Activated CD4-positive, alpha-beta T cell treated with anti-CD3 and anti-CD28 coated beads, Interleukin-2, amount 50 U/mL, for 1 hour (primary cell): Measurements from ENCODE around the gene MT1X.
"Not testable (repeated sequence)": the region's sequence is repeated elsewhere in the genome, so short reads cannot be mapped to it uniquely, and the experiment has no call there.

ENCODE experiments used
- DNase-seq: peaks from one replicate; pipeline ENCODE4 v3.0.0-alpha.2; 2020

Gene MT1X

DNA sequence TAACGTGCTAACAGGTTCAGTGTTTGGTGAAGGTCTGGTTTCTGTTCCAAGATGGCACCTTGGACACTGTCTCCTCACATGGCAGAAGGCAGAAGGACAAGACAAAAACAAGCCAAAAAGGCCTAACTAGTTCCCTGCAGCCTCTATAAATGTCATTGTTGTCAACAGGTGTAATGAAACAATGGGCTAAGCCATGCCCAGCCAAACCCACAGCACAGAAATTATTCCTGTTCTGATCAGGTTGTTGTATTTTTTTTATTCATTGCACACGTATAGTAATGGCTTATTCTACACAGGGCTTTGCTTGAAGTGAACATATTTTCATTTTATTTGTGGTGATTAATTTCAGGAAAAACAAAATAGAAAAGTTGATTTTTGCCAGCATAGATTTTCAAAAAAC lies 31.5 kb downstream of the MT1X start:
- DNase-seq, result no peak

DNA sequence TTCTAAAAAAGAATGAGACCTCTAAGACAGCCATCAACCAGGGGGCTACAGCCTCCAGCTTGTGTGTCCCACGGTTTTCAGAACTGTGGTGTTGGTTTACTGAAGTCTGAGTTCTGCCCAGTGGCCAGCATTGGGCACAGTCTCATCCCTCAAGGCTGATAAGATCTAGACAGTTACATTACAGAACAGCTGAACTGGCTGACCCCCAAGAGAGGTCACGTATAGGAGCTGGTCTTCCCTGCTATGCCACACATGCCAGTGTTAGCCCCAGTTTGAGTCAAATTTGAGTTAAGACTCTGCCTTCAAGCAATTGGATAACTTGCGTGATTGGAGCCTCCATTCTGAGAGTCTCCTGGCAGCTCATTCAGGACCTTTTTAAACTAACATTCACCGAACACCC lies 32.9 kb downstream of the MT1X start:
- no peak for DNase-seq

DNA sequence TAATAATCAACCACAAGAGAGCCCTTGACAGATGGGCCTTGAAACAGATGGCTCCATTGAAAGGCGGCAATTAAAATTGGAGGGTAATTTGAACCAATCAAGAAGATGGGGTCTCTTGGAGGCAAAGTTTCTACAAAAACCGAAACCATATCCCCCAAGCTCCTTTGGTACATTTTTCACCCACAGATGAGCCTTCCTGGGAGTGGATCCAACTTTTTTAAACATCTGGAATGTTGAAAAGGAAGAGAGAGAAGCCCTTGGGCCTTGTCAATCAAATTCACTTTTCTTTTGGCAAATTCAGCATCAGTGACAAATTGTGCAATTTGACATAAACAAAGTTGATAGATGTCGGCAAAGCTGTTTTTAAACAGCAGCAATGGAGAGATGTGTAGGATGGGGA lies 34.5 kb downstream of the MT1X start:
- no peak for DNase-seq

DNA sequence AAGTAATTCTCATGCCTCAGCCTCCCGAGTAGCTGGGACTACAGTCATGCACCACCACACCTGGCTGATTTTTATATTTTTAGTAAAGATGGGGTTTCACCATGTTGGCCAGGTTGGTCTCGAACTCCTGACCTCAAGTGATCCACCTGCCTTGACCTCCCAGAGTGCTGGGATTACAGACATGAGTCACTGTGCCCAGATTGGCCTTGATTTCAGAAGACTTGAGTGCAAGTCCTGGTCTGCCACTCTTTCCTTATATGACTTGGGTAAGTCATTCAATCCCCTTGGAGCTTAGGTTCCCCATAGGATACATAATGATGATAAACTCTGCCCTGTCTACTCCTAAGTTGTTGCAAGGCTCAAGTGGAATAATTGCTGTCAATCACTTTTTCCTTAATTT lies 35.3 kb downstream of the MT1X start:
- DNase-seq, result not testable (repeated sequence)

DNA sequence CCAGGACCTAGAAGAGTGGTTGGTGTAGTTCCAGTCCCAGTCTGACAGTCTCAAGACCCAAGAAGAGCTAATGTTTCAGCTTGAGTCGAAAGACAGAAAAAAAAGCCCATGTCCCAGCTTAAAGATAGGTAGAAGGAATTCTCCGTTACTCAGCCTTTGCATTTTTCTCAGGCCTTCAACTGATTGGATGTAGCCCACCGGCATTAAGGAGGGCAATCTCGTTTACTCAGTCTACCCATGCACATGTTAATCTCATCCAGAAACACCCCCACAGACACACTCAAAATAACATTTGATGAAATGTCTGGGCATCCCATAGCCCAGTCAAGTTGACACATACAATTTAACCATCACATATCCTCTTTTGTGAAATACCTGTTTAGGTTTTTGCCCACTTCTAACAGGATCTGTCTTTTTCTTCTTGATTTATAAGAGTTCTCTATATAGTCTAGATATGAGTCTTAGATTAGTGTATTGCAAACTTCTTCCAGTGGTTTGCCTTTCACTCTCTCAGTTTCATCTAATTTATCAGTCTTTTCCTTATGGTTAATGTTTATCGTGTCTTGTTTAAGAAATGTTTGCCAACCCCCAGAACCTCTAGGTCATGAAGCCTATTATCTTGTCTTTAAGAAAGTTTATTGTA lies 40.1 kb downstream of the MT1X start:
- DNase-seq, result no peak

DNA sequence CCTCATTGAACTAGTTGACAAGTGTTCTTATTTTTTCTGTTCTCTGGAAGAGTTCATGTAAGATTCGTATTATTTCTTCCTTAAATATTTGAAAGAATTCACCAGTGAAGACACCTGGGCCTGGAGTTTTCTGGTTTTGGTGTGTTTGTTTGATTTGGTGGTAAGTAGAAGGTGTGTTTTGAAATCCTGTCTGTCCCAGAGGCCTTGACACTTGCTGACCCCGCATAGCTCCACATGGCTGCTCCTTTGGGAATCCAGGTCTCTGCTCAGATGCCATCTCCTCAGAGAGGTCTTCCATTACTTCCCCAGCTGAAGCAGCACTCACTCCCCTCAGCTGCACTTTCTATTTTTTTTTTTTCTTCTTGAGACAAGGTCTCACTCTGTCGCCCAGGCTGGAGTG lies 41.9 kb downstream of the MT1X start:
- DNase-seq, result no peak

DNA sequence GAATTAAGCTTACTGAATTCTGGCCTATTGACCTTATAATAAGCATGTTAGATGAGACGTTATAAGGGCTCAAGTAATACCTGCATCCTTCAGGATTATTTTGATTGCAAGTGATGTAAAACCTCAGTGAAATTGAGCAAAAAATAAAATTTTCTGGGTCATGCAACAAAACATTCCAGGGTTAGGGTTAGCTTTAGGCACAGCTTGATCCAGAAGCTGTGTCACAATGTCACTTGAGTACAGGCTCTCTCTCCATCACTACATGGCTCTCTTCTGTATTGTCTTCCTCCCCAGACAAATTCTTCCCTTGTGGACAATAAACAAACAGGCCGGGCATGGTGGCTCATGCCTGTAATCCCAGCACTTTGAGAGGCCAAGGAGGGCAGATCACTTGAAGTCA lies 44.0 kb downstream of the MT1X start:
- no peak for DNase-seq

DNA sequence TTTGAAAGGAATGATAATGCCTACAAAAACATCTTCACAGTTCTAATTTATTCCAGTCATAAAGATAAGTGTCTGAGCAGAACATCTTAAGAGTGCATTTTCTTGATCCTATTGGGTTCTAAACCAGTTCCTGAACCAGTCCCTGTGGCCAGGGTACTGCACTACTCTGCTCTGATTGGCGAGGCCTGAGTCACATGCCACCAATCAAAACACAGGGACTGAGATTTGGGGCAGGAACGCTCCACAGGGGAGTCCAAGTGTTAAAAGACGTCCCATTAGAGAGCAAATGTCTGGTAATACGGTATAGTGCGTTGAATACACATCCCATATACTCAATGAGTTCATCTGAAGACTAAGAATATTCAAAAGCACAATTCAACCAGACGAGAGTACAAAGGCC lies 44.7 kb downstream of the MT1X start:
- no peak for DNase-seq

DNA sequence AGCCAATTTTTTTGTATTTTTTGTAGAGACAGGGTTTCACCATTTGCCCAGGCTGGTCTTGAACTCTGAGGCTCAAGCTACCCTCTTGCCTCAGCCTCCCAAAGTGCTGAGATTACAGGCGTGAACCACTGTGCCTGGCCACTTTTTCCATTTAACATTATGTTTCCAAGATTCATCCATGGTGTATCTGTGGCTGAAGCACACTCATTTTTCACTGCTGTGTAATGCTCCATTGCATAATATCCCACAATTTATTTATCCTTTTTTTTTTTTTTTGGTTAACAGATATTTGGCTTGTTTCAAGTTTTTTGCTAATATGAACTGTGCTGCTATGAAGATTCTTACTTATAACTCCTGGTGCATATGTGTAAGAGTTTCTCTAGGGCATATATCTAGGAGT lies 45.8 kb downstream of the MT1X start:
- DNase-seq, result no peak

DNA sequence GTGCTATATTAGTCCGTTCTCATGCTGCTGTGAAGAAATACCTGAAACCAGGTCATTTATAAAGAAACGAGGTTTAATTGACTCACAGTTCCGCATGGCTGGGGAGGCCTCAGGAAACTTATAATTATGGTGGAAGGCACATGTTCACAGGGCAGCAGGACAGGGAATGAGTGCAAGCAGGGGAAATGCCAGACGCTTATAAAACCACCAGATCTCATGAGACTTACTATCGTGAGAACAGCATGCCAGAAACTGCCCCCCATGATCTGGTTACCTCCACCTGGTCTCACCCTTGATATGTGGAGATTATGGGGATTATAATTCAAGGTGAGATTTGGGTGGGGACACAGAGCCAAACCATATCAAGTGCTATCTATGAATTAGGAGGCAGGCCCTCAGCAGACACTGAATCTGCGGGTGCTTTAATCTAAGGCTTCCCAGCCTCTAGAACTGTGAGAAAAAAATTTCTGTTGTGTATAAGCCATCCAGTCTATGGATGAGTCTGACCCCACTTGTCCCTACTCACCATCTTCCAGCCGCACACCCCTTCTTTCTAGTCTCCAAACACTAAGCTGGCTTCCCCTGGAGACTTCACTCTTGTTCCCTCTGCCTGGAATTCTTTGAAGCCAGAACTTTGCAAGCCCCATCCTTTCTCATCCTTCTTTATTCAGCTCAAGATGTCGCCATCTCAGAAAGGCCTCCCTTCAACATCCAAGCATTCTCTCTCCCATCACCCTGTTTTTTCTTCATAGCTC lies 46.9 kb downstream of the MT1X start:
- DNase-seq, result no peak

DNA sequence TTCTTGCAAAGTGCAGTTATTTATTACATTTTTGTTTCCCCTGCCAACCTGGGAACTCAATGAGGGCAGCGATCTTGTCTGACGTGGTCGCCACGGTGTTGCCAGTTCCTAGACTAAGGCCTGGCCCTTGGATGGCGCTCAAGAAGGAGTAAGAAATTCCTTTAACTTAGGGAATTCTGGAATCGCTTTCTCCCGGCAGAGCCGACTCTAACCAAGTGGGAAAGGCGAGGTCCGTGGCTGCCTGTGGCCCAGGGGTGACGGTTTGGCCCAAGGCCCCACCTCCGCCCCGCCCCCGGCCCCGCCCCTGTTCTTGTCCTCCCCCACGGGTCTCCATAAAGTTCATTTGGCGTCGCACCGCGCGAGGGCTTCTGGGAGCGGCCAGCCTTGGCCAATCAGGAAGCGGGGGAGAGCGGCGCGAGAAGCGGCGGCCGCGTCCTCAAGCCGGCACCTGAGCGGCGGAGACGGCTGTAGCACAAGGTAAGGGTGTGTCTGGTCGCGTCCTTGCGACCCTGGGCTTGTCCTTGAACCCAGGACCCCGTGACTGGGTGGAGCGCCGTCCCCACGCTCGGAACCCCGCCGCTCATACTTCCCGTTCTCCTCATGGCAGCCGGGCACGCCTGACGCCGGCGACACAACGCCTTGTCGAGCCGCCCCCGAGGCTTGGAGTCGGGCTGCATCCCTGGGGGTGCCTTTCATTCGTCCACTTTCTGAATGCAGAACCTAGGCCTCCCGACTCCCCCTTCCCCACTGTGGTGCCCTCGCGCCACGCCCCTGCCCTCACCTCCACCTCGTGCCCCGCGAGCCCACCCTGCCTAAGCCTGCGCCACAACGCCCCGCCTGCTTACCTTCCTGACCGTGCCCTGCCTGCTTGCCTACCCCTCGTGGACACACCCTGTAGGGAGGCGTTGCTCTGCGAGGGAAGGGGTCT lies 47.7 kb downstream of the MT1X start, which contains the start of gene NUP93:
Gene NUP93, plus strand, starts transcription at position 395 of the 928 bp plus-strand sequence. CDS start 18,119 bp downstream, outside the sequence.
- DNase-seq, result peak; percentile 87

DNA sequence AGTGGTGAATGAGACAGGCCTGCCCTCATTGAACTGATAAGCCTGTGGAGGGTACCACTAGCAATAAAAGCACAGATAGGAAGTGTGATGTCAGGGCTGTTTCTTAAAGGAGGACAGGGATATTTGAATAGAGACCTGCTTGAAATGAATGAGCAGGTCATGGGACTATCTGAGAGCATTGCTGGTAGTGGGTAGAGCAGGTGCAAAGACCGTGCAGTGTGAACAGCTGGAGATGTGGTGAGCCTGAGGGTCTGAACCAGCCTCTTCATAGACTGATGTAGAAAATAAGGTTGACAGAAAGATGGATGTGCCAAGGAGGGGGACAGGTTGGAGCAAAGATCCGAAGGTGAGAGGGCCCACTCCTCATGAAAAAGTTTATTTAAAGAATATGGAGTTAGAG lies 50.1 kb downstream of the MT1X start:
- DNase-seq, result no peak

DNA sequence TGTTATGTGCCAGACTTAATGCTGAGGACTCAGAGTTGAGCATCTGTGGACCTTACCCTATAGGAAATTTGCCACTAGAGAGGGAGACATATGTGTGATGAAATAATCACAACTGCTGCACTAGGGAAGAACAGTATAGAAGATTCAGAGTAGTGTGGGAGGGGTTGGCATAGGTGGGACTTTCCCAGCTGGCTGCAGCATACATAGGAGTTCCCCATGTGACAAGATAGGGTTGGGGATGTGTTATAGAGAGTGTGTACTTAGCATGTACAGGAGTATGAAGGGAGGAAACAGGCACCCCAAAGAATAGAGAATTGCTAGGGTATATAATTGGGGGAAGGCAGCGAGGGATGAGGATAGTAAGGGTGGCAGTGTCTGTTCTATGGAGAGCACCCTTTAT lies 50.6 kb downstream of the MT1X start:
- DNase-seq, result no peak
